ENCODE data around the gene SHISA8.

The SHISA8 gene

DNA sequence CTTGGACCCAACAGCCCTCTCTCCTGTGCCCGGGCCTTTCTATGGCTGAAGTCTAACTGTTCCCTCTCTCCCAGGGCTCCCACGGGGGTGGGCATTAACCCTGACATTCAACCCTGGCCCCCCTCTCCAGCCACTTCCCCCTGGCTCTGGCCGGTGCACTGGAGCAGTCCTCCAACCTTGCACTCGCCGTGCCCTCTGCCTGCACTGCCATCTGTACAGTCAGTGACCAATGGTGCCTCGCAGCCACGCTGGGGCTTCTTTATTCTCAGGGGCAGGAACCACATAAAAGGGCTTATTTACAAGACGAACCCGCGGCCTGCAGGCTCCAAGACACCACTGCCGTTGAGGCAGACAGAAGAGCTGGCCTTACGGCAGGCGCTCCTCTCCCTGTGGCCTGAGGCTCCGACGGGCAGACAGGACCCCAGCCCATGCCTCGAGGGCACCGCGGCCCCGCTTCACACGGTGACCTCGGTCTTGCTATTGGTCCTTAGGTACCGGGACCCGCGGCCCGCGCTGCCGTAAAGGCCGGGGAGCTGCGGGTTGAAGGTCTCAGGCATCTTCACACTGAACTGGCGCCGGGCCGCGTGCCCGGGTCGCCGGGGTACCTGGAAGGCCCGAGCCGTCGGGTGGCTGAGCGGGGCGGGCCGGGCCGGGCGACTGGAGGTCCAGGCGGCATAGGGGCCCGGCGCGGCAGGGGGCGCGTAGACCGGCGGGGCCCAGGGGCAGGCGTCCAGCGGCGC is 5.4 kb downstream of the SHISA8 start:
- Histone ChIP-seq H3K27me3 (peaks cover 73% of the 10 kb centered on the region), H3K4me3 (peak overlapping the region; percentile 60), H3K27ac (no peak overlapping the region), H4K20me1 (peaks cover 99% of the 10 kb centered on the region), H3K4me2 (peak overlapping the region; percentile 87), H3K36me3 (peaks cover 37% of the 10 kb centered on the region), H3K9ac (no peak overlapping the region), H3K9me3 (no peaks in the 10 kb centered on the region), H3K4me1 (peaks cover 48% of the 10 kb centered on the region)
- no peak for TF ChIP-seq Cebpa-rat (IDR thresholded peaks at IDR 0.05)

DNA sequence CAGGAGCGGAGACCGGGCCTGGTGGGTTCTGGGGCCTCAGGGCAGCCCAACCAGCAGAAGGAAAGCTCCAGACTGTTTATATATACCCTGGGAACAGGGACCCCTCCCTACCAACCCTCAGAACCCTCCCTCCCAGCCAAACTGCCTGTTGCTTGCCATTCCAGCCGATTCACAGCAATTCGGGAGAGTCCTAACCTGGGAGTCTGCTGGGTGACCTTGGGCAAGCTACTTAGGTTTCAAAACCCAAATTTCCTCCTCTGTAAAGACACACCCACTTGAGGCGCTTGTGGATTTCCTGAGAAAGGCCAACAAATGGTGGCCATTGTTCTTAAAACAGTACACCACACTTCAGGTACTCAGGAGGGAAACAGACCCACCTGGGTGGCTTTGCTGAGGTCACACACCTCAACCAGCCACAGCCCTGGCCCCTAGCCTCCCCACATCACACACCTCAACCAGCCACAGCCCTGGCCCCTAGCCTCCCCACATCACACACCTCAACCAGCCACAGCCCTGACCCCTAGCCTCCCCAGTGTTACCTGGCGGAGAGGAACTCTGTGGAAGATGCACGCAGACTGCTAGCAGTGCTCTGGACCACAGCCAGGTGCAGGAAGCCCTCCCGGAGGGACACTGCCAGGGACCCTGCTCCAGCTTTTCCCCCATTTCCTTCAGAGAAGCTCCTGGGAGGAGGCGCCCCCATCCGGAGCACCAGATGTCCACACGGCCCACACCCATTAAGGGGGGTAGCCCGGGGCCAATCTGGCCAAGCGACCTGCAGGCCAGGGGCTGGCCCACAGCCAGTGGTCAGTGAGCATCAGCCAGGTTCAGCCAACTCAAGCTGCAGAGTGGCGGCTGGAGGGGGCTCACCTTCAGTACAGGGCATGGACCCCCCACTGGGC is 6.2 kb downstream of the SHISA8 start:
- Histone ChIP-seq H3K36me3 (peaks cover 45% of the 10 kb centered on the region), H3K4me3 (no peak overlapping the region), H3K27me3 (peaks cover 65% of the 10 kb centered on the region), H3K9me3 (no peaks in the 10 kb centered on the region), H3K27ac (no peak overlapping the region), H3K4me1 (peaks cover 41% of the 10 kb centered on the region), H3K4me2 (peak overlapping the region; percentile 87), H3K9ac (no peak overlapping the region), H4K20me1 (peaks cover 100% of the 10 kb centered on the region)
- no peak for TF ChIP-seq Cebpa-rat (IDR thresholded peaks at IDR 0.05)

DNA sequence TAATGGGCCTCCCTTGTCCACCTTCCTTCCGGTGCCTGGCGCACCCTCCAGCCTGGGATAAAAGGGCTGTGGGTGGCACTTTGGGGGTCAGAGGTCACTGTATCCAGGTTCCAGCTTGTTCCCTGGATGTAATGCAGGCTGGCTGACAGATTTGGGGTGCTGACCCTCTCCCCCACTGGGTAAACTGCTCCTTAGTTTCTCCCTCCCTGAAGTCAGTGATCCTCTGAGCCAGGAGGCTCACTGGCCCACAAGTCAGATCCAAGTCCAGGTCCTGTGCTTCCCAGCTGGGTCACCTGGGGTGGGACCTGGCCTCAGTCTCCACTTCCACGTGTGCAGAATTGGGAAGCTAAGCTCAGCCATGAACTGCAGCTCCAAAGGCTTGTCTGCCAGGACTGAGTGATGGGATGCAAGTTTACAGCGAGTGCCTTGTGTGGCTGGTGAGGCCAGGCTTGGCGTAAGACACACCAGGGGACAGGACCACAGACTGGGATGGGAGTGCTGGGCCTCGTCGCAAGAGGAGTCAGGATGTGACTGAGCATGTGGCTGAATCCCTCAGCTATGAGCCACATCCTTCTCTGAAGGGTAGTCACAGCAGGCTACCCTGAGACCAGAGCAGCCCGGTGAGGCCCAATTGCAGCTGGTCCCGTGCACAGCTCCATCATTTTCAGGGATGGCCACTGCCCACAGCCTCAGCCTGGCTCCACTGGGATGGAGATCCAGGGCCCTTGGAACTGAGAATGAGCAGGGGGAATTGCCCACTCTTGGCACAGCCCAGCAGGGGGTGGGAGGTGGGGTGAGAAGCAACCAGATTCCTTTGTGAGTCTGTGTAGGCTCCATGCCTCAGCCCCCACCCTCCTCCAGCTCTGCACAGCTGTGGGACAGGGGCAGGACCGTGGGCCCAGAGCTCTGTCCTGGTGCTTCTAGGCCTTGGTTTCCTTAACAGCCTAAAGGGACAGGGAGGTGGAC is 7.2 kb downstream of the SHISA8 start:
- H3K4me3 ChIP-seq: no peak overlapping the region
- peaks cover 100% of the 10 kb centered on the region for H4K20me1 ChIP-seq
- H3K27ac ChIP-seq: no peak overlapping the region
- H3K4me2 ChIP-seq: peak overlapping the region; percentile 87
- H3K9me3 ChIP-seq: no peaks in the 10 kb centered on the region
- peaks cover 55% of the 10 kb centered on the region for H3K36me3 ChIP-seq
- peaks cover 41% of the 10 kb centered on the region for H3K4me1 ChIP-seq
- H3K9ac ChIP-seq: no peak overlapping the region
- TF ChIP-seq Cebpa-rat (IDR thresholded peaks at IDR 0.05): no peak
- peaks cover 56% of the 10 kb centered on the region for H3K27me3 ChIP-seq

DNA sequence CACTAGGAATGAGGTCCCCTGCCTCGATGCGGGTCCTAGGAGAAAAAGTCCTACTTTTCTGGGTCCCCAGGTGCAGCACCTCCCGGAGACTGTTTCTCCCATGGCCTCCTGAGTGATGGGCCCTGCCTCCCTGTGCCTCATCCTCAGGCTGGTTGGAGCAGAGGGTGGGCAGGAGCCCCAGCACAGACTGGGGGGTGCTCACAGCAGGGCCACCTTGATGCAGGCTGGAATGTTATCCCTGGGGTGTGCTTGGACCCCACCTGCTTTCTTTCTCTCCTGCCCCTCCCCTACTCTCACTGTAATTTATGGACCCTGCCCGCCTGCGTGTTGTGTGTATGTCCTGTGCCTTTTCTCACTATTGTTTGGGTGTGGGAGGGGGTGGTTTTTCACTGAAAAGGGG is 8.1 kb downstream of the SHISA8 start:
- Histone ChIP-seq H3K27me3 (peaks cover 47% of the 10 kb centered on the region), H3K4me1 (peaks cover 41% of the 10 kb centered on the region), H3K4me2 (no peak overlapping the region), H3K27ac (no peak overlapping the region), H3K4me3 (no peak overlapping the region), H4K20me1 (peaks cover 100% of the 10 kb centered on the region), H3K36me3 (peaks cover 64% of the 10 kb centered on the region), H3K9me3 (no peaks in the 10 kb centered on the region), H3K9ac (no peak overlapping the region)
- TF ChIP-seq Cebpa-rat (IDR thresholded peaks at IDR 0.05): no peak

DNA sequence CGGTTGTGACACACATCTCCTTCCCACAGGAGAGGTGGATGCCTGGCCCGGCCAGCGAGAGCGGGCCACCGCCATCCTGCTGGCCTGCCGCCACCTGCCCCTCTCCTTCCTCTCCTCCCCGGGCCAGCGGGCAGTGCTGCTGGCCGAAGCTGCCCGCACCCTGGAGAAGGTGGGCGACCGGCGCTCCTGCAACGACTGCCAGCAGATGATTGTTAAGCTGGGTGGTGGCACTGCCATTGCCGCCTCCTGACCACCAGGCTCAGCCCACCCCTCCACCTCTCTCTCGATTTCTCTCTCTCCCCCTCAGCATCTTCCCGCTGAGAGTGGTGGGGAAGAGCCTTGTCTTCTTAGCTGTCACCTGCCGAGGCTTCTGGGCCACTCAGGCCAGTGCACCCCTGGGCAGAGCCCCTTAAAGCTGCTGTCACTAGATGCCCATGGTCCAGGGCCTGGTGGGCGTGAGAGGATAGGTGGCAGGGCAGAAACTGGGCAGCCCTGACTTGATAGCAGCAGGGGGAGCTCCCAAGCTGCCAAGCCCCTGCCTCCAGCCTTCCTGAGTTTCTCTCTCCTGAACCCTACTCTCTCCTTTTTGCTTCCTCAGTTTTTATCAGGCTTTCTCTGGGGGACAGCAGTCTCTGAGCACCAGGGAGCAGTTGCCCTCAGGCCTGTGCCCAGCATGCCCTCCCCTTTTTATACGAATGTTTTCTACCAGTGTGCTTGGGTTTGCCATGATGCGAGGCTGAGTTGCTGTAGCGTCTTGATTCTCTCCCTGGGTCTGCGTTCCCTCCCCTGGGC is 9.3 kb downstream of the SHISA8 start:
- Histone ChIP-seq H3K4me1 (peaks cover 34% of the 10 kb centered on the region), H3K27me3 (peaks cover 35% of the 10 kb centered on the region), H4K20me1 (peaks cover 99% of the 10 kb centered on the region), H3K9ac (no peak overlapping the region), H3K27ac (no peak overlapping the region), H3K9me3 (no peaks in the 10 kb centered on the region), H3K36me3 (peaks cover 76% of the 10 kb centered on the region), H3K4me2 (no peak overlapping the region), H3K4me3 (no peak overlapping the region)
- TF ChIP-seq Cebpa-rat (IDR thresholded peaks at IDR 0.05): no peak

DNA sequence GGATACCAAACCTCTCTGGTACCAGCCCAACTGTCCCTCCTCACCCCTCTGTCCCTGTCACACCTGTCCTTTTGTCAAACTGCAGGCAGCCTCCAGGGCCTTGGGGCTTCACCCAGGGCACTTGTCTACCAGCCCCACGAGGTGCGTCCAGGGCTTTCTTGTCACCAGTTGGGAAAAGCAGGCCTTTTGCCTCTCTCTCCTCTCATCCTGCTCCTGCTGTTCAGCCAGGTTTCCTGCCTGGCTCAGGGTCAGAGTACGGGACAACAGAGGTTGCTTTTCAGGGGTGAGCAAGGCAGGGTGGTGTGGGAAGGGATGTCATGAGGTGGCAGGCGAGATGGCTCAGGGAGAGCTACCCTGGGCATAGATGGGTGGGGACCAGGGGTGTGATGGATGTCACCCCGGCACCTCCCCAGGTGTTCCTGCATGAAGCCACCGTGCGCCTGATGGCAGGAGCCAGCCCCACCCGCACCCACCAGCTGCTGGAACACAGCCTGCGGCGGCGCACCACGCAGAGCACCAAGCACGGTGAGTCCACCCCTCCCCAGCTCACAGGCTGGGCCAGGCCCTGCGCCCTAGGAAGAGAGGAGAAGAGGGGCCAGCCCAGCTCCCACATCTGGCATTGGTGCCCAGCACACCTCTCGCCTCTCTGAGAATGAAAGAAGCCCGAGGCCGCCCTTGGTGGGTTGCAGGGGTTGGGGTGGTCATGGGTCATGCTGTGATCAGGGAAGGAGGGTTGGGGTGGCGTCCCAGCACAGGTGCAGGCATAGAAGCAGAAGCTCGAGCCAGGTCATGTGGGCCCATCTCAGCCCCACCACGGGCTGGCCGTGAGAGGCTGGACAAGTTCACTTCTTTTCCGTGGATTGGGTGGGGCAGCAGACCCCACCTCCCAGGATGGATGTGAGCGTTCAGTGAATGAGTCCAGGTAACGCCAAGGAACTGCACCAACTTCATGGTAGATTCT is 10.1 kb downstream of the SHISA8 start:
- Histone ChIP-seq H3K9ac (no peak overlapping the region), H3K4me1 (peaks cover 26% of the 10 kb centered on the region), H4K20me1 (peaks cover 99% of the 10 kb centered on the region), H3K4me2 (no peak overlapping the region), H3K27me3 (peaks cover 26% of the 10 kb centered on the region), H3K27ac (no peak overlapping the region), H3K36me3 (peaks cover 85% of the 10 kb centered on the region), H3K4me3 (no peak overlapping the region), H3K9me3 (no peaks in the 10 kb centered on the region)
- no peak for TF ChIP-seq Cebpa-rat (IDR thresholded peaks at IDR 0.05)

DNA sequence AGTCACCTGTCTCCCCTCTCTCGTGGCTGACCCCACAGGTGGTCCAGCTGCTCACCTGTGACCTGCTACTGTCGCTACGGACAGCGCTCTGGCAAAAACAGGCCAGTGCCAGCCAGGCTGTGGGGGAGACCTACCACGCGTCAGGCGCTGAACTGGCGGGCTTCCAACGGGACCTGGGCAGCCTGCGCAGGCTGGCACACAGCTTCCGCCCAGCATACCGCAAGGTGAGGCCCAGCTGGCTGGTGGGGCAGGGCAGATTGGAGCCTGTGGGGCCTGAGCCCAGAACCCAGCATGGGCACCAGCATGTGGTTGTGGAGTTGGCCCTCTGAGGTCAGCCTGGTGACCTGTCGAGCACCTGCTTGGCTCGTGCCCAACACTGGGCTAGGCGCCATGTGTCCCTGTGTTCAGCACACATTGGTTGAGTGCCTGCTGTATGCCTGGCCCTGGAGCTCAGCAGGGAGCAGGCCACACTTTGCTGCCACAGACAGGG is 11.9 kb downstream of the SHISA8 start:
- Histone ChIP-seq H3K9me3 (no peaks in the 10 kb centered on the region), H3K36me3 (peaks cover 99% of the 10 kb centered on the region), H4K20me1 (peaks cover 81% of the 10 kb centered on the region), H3K27me3 (peaks cover 8% of the 10 kb centered on the region; the same call in 1 of the 2 replicates), H3K4me3 (no peak overlapping the region), H3K9ac (no peak overlapping the region), H3K27ac (no peak overlapping the region), H3K4me2 (no peak overlapping the region), H3K4me1 (peaks cover 8% of the 10 kb centered on the region)
- TF ChIP-seq Cebpa-rat (IDR thresholded peaks at IDR 0.05): no peak

DNA sequence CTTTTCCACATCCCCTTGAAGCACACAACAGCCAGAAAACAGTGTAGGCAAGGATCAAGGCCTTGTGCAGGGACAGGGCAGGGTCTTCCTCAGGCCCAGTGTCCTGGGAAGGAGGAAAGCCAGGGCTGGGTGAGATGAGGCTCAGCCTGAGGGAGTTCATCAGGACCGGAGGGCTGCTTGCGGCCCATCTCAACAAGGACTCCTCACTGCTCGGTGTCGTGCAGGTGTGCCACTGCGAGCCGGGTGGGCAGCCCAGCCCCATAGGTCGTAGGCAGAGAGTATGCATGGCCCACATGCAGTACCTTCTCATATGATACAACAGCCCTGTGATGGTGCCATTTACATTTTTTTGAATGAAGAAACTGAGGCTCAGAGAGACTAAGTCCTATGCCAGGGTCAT is 12.9 kb downstream of the SHISA8 start:
- Histone ChIP-seq H3K27me3 (no peaks in the 10 kb centered on the region), H4K20me1 (peaks cover 78% of the 10 kb centered on the region), H3K4me2 (no peak overlapping the region), H3K4me3 (no peak overlapping the region), H3K9me3 (no peaks in the 10 kb centered on the region), H3K9ac (no peak overlapping the region), H3K36me3 (peaks cover 99% of the 10 kb centered on the region), H3K27ac (no peak overlapping the region), H3K4me1 (no peaks in the 10 kb centered on the region)
- TF ChIP-seq Cebpa-rat (IDR thresholded peaks at IDR 0.05): no peak
